Measurements from ENCODE around the gene ACAT2.
A peak's percentile ranks its signal among the peaks of the same experiment; 100 is the strongest.
"Not testable (repeated sequence)": the region's sequence is repeated elsewhere in the genome, so short reads cannot be mapped to it uniquely, and the experiment has no call there.

ACAT2 gene

GRCh38 chr6:159761873-159762680 is at the start of gene ACAT2:
ACAT2 (plus strand) TSS chr6:159762045; CDS start chr6:159762088, 43 bp downstream.
- peak; percentile 98 for DNase-seq

GRCh38 chr6:159712389-159712788 is 49.5 kb upstream of the ACAT2 start:
- DNase-seq: not testable (repeated sequence)

DNA sequence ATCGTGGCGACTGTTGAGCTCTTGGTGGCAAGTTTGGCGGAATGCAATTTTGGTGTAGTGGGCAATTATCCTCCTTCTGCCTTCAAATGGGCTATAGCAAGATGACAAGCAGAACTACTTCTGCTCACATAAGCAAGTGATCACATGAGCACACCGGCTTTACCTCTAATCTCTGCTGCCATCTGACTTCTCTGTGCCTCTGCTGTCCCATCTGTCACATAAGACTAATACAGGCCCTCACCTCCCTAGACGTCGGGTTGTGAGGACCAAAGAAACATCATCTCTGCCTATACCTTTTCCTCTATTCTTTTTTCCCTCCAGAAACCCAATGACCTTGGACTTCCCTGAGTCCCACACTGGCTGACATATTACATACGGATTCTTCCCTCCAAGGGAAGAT is 47.9 kb upstream of the ACAT2 start:
- DNase-seq: no peak

- DNase-seq: no peak
Observed at GRCh38 chr6:159714404-159714803, 47.4 kb upstream of the ACAT2 start.

- no peak for DNase-seq
Observed at GRCh38 chr6:159715166-159715565, 46.7 kb upstream of the ACAT2 start.

GRCh38 chr6:159715605-159716004 is 46.2 kb upstream of the ACAT2 start:
- no peak for DNase-seq

GRCh38 chr6:159716247-159717096 is 45.4 kb upstream of the ACAT2 start:
- no peak for DNase-seq

- DNase-seq: no peak
Observed at GRCh38 chr6:159718634-159719033, 43.2 kb upstream of the ACAT2 start.

GRCh38 chr6:159719287-159719686 is 42.6 kb upstream of the ACAT2 start:
- no peak for DNase-seq

GRCh38 chr6:159720708-159721107 is 41.1 kb upstream of the ACAT2 start:
- DNase-seq: peak; percentile 31

DNA sequence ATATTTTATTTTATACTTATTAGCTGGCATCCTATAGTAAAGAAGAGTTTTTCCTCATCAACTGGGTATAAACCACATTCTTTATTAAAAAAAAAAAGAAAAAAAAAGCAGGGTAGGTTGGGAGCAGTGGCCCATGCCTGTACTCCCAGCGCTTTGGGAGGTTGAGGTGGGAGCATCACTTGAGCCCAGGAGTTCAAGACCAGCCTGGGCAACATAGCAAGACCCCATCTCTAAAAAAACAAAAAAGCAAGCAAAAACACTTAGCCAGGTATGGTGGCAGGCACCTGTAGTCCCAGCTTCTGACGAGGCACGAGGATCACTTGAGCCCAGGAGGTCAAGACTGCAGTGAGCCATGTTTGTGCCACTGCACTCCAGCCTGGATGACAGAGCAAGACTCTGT is 39.9 kb upstream of the ACAT2 start:
- DNase-seq: not testable (repeated sequence)

DNA sequence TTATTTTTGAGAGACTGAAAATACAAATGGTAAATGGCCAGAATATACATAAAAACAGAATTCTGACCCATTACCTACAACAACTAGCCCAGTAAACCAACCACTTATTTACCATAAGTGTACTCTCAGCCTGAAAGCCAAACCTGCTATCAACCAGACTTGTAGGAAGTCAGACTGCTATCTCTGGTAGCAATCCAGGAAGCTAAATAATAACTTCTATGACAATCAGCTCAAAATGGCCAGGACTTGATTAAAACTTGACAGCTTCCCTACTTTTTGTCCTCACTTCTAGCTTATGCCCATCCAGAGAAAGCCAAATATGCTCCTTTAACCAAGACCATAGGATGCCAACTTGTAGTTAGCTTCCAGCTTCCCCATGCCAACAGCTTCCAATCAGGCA is 39.2 kb upstream of the ACAT2 start:
- no peak for DNase-seq

GRCh38 chr6:159723259-159723658 is 38.6 kb upstream of the ACAT2 start:
- no peak for DNase-seq

DNA sequence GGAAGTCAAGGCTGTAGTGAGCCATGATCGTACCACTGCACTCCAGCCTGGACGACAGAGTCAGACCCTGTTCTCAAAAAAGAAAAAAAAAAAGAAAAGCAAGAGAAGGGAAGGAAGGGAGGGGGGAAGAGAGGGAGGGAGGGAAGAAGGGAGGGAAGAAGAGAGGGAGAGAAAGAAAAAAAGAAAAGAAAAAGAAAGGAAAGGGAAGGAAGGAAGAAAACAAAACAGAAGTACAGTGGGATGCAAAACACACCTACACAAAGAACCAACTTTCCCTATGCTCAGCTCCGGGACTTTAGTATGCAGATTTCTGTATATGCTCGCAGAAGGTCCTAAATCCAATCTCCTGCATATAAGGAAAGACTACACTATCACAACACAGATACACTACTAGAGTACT is 37.1 kb upstream of the ACAT2 start:
- DNase-seq: no peak

DNA sequence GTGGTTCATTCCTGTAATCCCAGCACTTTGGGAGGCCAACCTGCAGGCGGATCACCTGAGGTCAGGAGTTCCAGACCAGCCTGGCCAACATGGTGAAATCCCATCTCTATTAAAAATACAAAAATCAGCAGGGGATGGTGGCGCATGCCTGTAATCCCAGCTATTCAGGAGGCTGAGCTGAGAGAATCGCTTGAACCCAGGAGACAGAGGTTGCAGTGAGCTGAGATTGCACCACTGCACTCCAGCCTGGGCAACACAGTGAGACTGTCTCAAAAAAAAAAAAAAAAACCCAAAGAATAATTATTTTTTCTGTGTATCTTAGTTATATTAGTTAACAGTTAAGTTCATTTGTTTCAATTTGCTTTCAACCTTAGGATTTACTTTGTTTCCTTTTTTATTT is 36.6 kb upstream of the ACAT2 start:
- not testable (repeated sequence) for DNase-seq

- no peak for DNase-seq
Observed at GRCh38 chr6:159726255-159726917, 35.5 kb upstream of the ACAT2 start.

- peak; percentile 98 for DNase-seq
Observed at GRCh38 chr6:159726918-159727716, 34.7 kb upstream of the ACAT2 start, which contains the start of gene WTAP. WTAP (plus strand) TSS chr6:159727506; CDS start chr6:159736266, 8,760 bp downstream.

DNA sequence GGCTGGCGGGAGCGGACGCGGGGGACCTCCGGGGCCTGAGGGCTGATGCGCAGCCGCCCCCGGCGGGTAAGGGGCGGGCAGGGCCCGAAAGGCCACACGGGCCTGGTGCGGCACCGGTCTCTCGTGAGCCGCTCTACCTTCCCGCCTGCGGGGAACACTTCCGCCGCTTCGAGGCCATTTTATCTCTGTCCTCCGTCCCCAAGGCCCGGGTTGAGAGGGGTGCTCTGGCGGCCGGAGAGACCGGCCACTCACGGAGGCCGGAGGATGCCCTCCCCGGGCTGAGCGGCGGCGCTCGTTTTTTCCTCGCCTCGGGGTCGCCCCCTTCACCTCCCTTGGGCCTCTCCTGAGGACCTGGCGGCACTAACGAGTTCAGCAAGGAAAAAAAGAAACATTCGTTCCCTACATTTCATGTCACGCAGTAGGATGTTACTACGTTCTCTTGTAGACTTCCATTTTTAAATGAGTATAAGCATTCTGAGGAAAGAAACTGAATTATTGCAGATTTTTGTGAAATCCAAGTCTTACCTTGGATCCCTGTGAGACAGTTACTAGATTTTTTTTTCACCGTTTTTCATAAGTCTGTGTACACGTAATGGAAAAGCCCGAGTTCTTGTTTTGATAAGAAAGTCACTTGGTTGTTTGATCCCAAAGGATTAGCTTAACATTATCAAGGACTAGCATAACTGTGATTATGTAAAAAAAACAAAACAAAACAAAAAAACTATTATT is 34.0 kb upstream of the ACAT2 start:
- DNase-seq: peak; percentile 66

DNA sequence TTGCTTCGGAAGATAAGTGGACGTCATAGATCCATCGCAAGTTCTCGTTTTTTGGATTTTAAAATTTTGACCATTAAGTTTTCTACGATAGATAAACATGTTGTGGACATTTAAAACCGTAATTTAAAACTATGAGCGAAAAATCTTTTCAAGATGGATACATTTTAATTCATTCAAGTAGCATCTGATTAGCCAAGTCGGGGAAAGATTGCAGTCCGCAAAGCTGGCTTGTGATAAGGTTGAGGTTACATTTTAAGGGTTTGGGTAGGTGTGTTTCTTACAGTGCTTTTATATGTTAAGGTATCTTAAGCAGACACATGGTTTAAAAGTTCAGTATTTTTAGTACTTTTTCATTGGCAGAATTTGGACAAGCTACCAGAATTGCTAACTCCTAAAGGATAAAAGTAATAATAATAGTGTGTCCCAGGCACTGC is 33.3 kb upstream of the ACAT2 start:
- no peak for DNase-seq

DNA sequence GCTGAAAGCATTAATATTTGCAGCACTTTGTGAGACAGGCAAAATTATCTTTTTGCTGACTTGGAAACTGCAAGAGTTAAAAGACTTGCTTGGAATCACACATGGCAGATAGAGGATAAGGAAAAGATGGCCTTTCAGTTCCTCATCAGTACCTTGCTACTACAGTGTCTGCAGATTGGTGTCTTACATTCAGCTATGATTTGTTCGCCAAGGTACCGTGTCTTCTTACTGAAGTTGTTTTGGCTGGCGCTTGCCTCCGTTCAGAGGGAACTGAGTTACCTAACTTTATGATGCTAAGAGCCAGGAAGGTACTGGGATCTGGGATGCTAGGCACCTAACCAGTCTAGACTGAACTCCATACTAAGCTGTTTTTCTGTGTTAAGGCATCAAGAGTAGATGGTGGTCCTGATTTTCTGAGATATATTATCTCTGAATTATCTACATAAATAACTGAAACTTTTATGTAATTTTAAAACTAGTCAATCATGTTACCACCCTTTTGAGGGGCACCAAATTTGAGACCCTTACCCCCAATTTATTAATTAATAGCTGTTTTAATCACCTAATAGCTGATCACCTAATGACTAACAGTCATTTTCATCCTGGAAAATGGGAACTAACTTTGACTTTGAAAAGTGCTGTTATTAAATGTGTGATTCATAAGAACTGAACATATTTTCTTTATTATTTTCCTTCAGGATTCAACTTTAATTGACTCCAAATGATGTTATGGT is 32.1 kb upstream of the ACAT2 start:
- no peak for DNase-seq

GRCh38 chr6:159730332-159730676 is 31.5 kb upstream of the ACAT2 start:
- no peak for DNase-seq

All from NCI-H345 (cell line).